Endothelial cell of umbilical vein (primary cell): ENCODE results near the gene PODNL1. TPM values are rescaled to one million over a fixed set of nuclear protein-coding genes. Genes with fewer than 3 reads are reported as not detected.
"Not testable (repeated sequence)": the region's sequence is repeated elsewhere in the genome, so short reads cannot be mapped to it uniquely, and the experiment has no call there.

Source experiments
- BruUV-seq: library from RNA; stranded (reverse); fragments of 400-500 nt; replicated peaks from 2 replicates; lab custom pipeline; 2021; lab: Mats Ljungman, UMichigan
- CTCF ChIA-PET: fragments of 300-600, 350-600 bp; sonication (Branson Sonifier 250); formaldehyde crosslinking; loops from one replicate; lab custom pipeline; 2021; ENCODE audit warnings: antibody characterized with exemption, inconsistent platforms; lab: Charles Lee
- POLR2A ChIA-PET: fragments of 300-600, 350-600 bp; sonication (Branson Sonifier 250); formaldehyde crosslinking; loops from one replicate; lab custom pipeline; 2021; ENCODE audit warnings: antibody characterized with exemption, inconsistent platforms; lab: Charles Lee
- DNase-seq: peaks from one replicate; pipeline ENCODE4 v3.0.0-alpha.2; 2011; ENCODE audit warnings: low read depth, low spot score
- FAIRE-seq: peaks from 2 replicates; lab custom pipeline; 2011; peaks lifted over from hg19 to GRCh38; lab: Jason Lieb, UNC
- H2AFZ ChIP-seq: 2 replicates; pipeline ENCODE4 v1.6.0; 2012; ENCODE audit warnings: low read depth, low read length, control low read depth, inconsistent platforms
- H3K27ac ChIP-seq: 2 replicates; pipeline ENCODE4 v1.5.1; 2011; ENCODE audit warnings: low read depth, mild to moderate bottlenecking, control low read depth, low read length, moderate library complexity; ENCODE audit not compliant: insufficient read depth
- H3K27me3 ChIP-seq, 2 experiments: 2 replicates each; pipeline versions ENCODE4 v1.6.0 to v1.6.1; 2011; ENCODE audit warnings: low read length in 2 of 2, mixed read lengths in 1 of 2; ENCODE audit not compliant: control insufficient read depth in 2 of 2, insufficient read depth in 2 of 2
- H3K36me3 ChIP-seq, 2 experiments: 2 replicates in 1 of 2; 3 replicates in 1 of 2; pipeline ENCODE4 v1.5.1; 2011; ENCODE audit warnings: low read length in 2 of 2, mild to moderate bottlenecking in 1 of 2, moderate library complexity in 1 of 2; ENCODE audit not compliant: control insufficient read depth in 2 of 2, insufficient read depth in 2 of 2; ENCODE audit errors: extremely low read depth in 1 of 2
- H3K4me1 ChIP-seq: 3 replicates; pipeline ENCODE4 v1.5.1; 2011; ENCODE audit warnings: mild to moderate bottlenecking, low read length; ENCODE audit not compliant: control insufficient read depth, insufficient read depth; ENCODE audit errors: extremely low read depth
- H3K4me2 ChIP-seq: 2 replicates; pipeline ENCODE4 v1.6.1; 2011; ENCODE audit warnings: low read length, control low read depth, mixed read lengths; ENCODE audit not compliant: insufficient read depth
- H3K4me3 ChIP-seq, 3 experiments: fragments of 200-600 bp in 1 of 3; sonication (generic), shearing (Covaris generic) in 1 of 3; replicated peaks in 1 of 3; 2 replicates each; pipeline ENCODE4 v1.5.1; 2011 to 2016; ENCODE audit warnings: control low read depth in 3 of 3, low read length in 3 of 3, mild to moderate bottlenecking in 2 of 3, inconsistent platforms in 1 of 3, low read depth in 1 of 3, moderate library complexity in 1 of 3; ENCODE audit not compliant: insufficient read depth in 1 of 3
- H3K79me2 ChIP-seq: 2 replicates; pipeline ENCODE4 v1.6.0; 2012; ENCODE audit warnings: low read length, inconsistent platforms; ENCODE audit not compliant: control insufficient read depth, insufficient read depth
- H3K9ac ChIP-seq: replicated peaks from 2 replicates; pipeline ENCODE3; 2011; ENCODE audit warnings: low read length, control low read depth; ENCODE audit not compliant: insufficient read depth; ENCODE audit errors: extremely low read depth
- H3K9me1 ChIP-seq: replicated peaks from 3 replicates; pipeline ENCODE4 v1.6.0; 2011; ENCODE audit warnings: mild to moderate bottlenecking, low read length; ENCODE audit not compliant: control insufficient read depth, insufficient read depth; ENCODE audit errors: extremely low read depth
- H3K9me3 ChIP-seq: replicated peaks from 2 replicates; pipeline ENCODE4 v1.5.1; 2012; ENCODE audit warnings: low read length, inconsistent platforms; ENCODE audit not compliant: control insufficient read depth, insufficient read depth
- H4K20me1 ChIP-seq: replicated peaks from 2 replicates; pipeline ENCODE3; 2011; ENCODE audit warnings: mild to moderate bottlenecking, low read length; ENCODE audit not compliant: control insufficient read depth, insufficient read depth; ENCODE audit errors: extremely low read depth
- JUN ChIP-seq: IDR thresholded peaks from 2 replicates; pipeline ENCODE4 v1.6.1; 2011; ENCODE audit warnings: borderline replicate concordance, low read depth; ENCODE audit not compliant: insufficient read length, insufficient read depth
- MYC ChIP-seq: IDR thresholded peaks from one replicate; pipeline ENCODE4 v1.6.1; 2011; ENCODE audit warnings: mild to moderate bottlenecking, low read depth, low read length
- POLR2A ChIP-seq: IDR thresholded peaks from 2 replicates; pipeline ENCODE4 v1.6.1; 2012; ENCODE audit warnings: low read depth, mild to moderate bottlenecking, control low read depth, low read length
- POLR2AphosphoS5 ChIP-seq: IDR thresholded peaks from 2 replicates; pipeline ENCODE4 v1.6.1; 2012; ENCODE audit warnings: low read depth, mild to moderate bottlenecking, control low read depth, low read length, moderate library complexity; ENCODE audit not compliant: insufficient read depth
- dilution Hi-C: fragments of 300-500 bp; cut with MboI; formaldehyde crosslinking; loops from one replicate; pipeline ENCODE4 v1.15.0; 2019; ENCODE audit warnings: low sequenced_read_pairs; ENCODE audit not compliant: extremely low pct_ligation_motif_present
- intact Hi-C: fragments of 100-400 bp; cut with micrococcal nuclease; formaldehyde crosslinking; loops from one replicate; pipeline ENCODE4 v1.10.0; 2022
- polyA plus RNA-seq, 4 experiments: library from polyadenylated mRNA; depleted of rRNA in 3 of 4; stranded (reverse) in 3 of 4; unstranded in 1 of 4; fragments of >200 nt; gene quantifications; 2 replicates each; pipeline versions ENCODE4 v1.2.1 to v1.2.3, GENCODE V29; 2011 to 2012; ENCODE audit warnings: missing spikeins in 1 of 4
- total RNA-seq: library from RNA; stranded (reverse); gene quantifications from 2 replicates; pipeline ENCODE4 v1.2.3, GENCODE V29; 2021

The PODNL1 gene
- total and polyA plus RNA-seq, 2 donors (not counting 3 experiments of a cell fraction or from before 2014, with no cell fraction given): 0.21 TPM; not detected in 1

DNA sequence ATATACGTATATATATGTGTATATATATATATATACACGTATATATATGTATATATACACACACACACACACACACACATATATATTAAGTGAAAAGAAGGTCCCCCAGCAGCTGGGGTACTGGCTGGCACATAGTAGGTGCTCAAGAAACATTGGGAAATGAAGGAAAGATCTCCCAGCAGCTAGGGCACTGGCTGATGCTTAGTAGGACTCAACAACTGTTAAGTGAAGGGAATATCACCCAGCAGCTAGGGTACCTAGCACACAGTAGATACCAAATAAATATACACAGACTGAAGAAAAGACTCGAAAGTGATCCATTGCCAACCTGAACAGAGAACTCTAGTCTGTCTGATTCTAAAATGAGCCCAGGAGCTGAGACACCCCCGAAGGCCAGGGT is 12.2 kb downstream of the PODNL1 start:
- Histone ChIP-seq H3K27me3 (no peaks in the 10 kb centered on the region), H3K9me3 (no peaks in the 10 kb centered on the region), H4K20me1 (no peaks in the 10 kb centered on the region), H3K27ac (no peak overlapping the region), H3K36me3 (peaks cover 2 to 21% of the 10 kb centered on the region in 2 experiments), H3K4me3 (no peak overlapping the region), H2AFZ (no peak overlapping the region), H3K9ac (no peak overlapping the region), H3K9me1 (no peaks in the 10 kb centered on the region), H3K4me1 (no peaks in the 10 kb centered on the region), H3K4me2 (no peak overlapping the region), H3K79me2 (no peaks in the 10 kb centered on the region)
- no TSS peak for BruUV-seq
- FAIRE-seq: no peak
- dilution Hi-C loops (no loop called here), intact Hi-C loops (no loop called here)
- CTCF ChIA-PET: interaction anchor here (0.8 to 1.9 kb wide), 3 partner anchors 10 to 106 kb away, joined by 3 to 5 read pairs (median 5); partner anchors contain the start of gene IL27RA
- POLR2A ChIA-PET: no interaction called here
- no peak for TF ChIP-seq POLR2A
- no peak for DNase-seq

DNA sequence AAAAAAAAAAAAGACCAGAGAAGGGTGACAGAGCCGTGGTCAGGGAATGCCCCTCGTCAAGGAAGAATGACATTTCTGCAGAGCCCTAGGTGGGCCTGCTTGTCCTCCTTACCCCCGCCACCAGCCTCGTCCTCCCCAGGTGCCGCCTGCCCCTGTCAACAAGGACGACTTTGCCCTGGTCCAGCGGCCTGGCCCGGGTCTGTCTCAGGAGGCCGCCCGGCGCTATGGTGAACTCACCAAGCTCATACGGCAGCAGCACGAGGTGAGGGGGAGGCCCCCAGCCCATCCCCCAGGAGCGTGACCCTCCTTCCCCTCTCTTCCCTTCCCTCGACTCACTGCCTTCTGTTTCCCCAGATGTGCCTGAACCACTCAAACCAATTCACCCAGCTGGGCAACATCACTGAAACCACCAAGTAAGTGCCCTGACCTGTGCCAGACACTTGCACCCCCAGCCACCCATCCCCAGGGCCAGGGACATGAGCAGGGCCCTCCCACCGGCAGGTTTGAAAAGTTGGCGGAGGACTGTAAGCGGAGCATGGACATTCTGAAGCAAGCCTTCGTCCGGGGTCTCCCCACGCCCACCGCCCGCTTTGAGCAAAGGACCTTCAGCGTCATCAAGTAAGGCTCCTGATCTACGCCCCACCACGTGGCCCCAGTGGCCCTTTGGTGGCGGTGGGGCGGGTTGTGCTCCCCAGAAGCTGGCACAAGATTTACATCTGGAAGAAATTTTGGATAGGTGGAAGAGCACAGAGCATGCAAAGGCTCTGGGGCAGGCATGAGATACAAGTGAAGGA is 14.8 kb downstream of the PODNL1 start:
- H3K79me2 ChIP-seq: no peaks in the 10 kb centered on the region
- FAIRE-seq (no peak), DNase-seq (no peak)
- no peak overlapping the region for H2AFZ ChIP-seq
- no peaks in the 10 kb centered on the region for H3K9me1 ChIP-seq
- TF ChIP-seq JUN: no peak
- TF ChIP-seq POLR2A: no peak
- TF ChIP-seq POLR2AphosphoS5: no peak
- no peak for TF ChIP-seq MYC
- no peaks in the 10 kb centered on the region for H3K27me3 ChIP-seq
- H3K4me2 ChIP-seq: no peak overlapping the region
- BruUV-seq: no TSS peak
- dilution Hi-C loops (no loop called here), intact Hi-C loops (no loop called here)
- ChIA-PET CTCF (no interaction called here), POLR2A (no interaction called here)
- H3K9me3 ChIP-seq: no peaks in the 10 kb centered on the region
- no peak overlapping the region for H3K9ac ChIP-seq
- no peaks in the 10 kb centered on the region for H3K4me1 ChIP-seq
- no peak overlapping the region for H3K27ac ChIP-seq
- no peak overlapping the region for H3K4me3 ChIP-seq
- no peaks in the 10 kb centered on the region for H4K20me1 ChIP-seq
- H3K36me3 ChIP-seq: peaks cover 3 to 26% of the 10 kb centered on the region in 2 experiments

GRCh38 chr19:13922118-13922517 is 16.1 kb downstream of the PODNL1 start:
- DNase-seq, FAIRE-seq, POLR2A ChIA-PET: not testable (repeated sequence)

More at GRCh38 chr19:13922118-13922517, 16.1 kb downstream of the PODNL1 start:
- H3K9ac ChIP-seq, BruUV-seq, H3K4me2 ChIP-seq, H2AFZ ChIP-seq, H3K27me3 ChIP-seq, intact Hi-C loops, H3K4me3 ChIP-seq, CTCF ChIA-PET, H3K79me2 ChIP-seq, H3K4me1 ChIP-seq, H3K9me1 ChIP-seq, H3K9me3 ChIP-seq, H3K27ac ChIP-seq, H4K20me1 ChIP-seq, dilution Hi-C loops: not testable (repeated sequence)
- peaks cover 5 to 28% of the 10 kb centered on the region in 2 experiments for H3K36me3 ChIP-seq
